ENCODE data around the gene DLD.
"Not testable (repeated sequence)": the region's sequence is repeated elsewhere in the genome, so short reads cannot be mapped to it uniquely, and the experiment has no call there.

The DLD gene, protein sequence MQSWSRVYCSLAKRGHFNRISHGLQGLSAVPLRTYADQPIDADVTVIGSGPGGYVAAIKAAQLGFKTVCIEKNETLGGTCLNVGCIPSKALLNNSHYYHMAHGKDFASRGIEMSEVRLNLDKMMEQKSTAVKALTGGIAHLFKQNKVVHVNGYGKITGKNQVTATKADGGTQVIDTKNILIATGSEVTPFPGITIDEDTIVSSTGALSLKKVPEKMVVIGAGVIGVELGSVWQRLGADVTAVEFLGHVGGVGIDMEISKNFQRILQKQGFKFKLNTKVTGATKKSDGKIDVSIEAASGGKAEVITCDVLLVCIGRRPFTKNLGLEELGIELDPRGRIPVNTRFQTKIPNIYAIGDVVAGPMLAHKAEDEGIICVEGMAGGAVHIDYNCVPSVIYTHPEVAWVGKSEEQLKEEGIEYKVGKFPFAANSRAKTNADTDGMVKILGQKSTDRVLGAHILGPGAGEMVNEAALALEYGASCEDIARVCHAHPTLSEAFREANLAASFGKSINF

DNA sequence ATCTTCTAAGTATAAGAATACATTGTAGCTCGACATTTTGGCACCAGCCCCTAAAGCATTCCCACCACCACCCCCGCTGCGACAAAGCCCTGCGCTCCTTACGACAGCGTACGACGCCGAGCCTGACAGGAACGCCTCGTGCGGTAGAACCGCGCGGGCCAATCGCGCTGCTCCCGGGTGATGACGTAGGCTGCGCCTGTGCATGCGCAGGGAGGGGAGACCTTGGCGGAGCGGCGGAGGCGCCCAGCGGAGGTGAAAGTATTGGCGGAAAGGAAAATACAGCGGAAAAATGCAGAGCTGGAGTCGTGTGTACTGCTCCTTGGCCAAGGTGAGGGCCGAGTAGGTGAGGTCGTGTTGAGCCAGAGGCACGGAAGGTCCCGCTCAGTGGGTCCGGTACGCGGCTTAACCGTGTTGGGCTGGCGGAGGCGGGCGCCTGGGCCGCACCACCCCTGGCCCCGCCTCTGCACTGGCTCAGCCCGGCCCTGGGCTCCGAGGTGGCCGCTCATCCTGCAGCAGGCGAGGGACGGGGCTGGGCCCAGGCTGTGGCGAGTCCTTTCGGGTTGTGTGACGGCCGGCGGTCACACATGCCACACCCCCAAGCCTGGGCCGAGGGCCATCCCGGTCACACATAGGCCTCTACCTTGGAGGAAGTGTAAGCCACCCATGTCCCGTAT is at the start of gene DLD:
DLD (plus strand) TSS at position 222 of the 674 bp plus-strand sequence; CDS start at position 290, 68 bp downstream.
- DNase-seq: peak; percentile 98

DNA sequence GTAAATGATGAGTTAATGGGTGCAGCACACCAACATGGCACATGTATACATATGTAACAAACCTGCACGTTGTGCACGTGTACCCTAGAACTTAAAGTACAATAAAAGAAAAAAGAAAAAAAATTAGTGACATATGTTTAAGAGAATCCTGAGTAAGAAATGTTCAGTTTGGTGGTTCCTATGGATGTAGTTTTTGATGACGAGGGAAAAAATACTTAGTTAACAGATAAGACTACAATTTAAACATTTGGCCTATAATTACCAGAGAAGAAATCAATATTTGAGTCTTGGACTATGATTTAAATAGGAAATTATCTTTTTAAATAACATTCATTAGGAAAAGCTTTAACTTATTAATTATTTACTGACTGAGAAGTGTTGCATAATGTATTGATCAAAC is 48.8 kb upstream of the DLD start:
- no peak for DNase-seq

DNA sequence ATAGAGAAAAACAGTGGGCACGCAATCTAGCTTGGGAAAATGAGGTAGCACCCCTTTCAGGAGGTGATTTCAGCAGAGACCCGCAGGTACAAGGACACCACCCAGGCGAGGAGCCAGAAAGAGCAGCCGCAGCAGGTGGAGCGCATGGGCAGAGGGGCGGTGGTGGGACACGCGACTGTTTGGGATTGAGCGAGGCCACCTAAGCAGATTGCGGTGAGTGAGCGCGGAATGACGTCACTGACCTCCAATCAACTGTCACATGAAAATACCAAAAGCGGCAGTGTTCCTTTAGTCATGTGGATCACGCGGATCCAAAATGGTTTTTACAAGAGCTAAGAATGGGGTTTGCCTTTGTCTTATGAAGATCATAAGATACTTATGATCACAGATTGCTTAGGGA is 47.8 kb upstream of the DLD start:
- no peak for DNase-seq

DNA sequence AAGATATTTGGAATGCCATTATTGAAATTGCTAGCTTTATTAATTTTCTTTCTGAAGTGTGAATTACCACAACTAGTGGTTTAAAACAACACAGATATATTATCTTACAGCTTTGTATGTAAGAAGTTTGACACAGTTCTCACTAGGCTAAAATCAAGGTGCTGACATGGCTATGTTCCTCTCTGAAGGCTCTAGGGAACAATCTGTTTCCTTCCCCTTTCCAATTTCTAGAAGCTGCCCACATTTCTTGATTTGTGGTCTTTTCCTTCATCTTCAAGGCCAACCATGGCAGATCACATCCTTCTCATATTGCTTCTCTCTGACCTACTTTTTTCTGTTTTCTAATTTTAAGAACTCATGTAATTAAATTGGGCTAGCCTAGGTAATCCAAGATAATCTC is 44.7 kb upstream of the DLD start:
- DNase-seq: no peak

DNA sequence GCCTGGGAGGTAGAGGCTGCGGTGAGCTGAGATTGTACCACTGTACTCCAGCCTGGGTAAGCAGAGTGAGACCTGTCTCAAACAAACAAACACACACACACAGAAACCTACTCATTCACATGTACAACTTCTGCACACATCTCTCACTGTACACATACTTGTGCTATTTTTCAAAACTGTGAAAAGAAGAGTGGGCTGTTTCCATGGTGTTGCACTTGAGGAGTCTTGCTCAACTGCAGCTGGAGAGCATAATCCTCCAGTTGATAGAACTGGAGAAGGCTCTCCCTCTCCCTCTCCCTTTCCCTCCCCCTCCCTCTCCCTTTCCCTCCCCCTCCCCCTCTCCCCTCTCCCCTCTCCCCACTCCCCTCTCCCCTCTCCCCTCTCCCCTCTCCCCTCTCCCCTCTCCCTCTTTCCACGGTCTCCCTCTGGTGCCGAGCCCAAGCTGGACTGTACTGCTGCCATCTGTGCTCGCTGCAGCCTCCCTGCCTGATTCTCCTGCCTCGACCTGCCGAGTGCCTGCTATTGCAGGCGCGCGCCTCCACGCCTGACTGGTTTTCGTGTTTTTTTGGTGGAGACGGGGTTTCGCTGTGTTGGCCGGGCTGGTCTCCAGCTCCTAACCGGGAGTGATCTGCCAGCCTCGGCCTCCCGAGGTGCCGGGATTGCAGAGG is 43.7 kb upstream of the DLD start:
- no peak for DNase-seq

DNA sequence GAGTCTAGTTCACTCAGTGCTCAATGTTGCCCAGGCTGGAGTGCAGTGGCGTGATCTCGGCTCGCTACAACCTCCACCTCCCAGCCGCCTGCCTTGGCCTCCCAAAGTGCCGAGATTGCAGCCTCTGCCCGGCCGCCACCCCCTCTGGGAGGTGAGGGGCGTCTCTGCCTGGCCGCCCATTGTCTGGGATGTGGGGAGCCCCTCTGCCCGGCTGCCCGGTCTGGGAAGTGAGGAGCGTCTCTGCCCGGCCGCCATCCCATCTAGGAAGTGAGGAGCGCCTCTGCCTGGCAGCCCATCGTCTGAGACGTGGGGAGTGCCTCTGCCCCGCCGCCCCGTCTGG is 43.2 kb upstream of the DLD start:
- not testable (repeated sequence) for DNase-seq

DNA sequence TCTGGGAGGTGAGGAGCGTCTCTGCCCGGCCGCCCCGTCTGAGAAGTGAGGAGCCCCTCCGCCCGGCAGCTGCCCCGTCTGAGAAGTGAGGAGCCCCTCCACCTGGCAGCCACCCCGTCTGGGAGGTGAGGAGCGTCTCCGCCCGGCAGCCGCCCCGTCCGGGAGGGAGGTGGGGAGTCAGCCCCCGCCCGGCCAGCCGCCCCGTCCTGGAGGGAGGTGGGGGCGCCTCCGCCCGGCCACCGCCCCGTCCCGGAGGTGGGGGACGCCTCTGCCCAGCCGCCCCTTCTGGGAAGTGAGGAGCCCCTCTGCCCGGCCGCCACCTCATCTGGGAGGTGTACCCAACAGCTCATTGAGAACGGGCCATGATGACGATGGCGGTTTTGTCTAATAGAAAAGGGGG is 42.8 kb upstream of the DLD start:
- not testable (repeated sequence) for DNase-seq

DNA sequence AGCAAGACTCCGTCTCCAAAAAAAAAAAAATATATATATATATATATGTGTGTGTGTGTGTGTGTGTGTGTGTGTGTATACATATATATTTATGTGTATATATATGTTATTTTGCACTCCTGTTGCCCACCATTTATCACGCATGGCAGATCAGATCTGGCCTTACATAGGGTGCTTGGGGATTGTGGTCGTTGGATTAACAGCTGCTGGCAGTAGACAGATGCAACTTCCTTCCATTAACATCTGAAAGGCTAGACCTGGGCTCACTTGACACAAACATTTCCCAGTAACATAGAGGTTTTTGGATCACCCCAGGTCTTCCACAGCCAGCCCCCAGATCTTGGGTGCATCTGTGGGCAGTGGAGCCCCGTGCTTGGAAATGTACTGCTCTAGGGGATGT is 40.8 kb upstream of the DLD start:
- DNase-seq: no peak

DNA sequence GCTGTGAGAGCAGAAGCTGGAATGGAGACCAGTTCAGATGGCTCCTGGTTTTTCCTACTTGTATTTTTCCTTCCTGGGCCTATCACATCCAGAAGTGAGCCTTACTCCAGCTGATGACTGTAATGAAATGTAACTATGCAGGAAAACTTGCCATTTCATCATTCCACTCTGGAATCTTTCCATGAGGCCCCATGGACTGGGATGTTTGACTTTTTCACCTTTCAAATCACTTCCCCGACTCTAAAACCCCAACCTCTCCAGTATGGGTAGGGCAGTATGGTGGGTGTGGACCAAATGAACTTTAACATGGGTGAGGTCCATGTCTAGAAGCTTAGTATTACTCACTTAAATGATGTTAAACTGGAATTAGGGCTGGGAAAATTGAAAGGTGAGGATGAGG is 40.3 kb upstream of the DLD start:
- DNase-seq: no peak

DNA sequence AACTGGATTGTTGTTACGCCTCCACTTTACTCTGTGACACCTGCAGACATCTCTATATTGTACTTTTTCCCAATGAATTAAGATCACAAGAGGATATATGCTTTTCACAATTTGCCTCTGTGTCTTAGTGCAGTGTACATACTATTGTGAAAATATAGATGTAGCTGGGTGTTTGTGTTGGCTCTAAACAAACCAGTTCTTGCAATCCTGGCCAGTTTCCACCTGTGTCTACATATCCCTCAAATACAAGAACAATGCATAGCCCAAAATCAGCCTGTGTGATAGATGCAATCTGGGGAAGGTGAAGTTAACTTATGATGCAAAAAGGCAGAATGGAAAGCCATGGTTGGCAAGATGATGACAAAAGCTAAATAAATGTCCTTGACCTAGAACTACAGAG is 36.5 kb upstream of the DLD start:
- no peak for DNase-seq

DNA sequence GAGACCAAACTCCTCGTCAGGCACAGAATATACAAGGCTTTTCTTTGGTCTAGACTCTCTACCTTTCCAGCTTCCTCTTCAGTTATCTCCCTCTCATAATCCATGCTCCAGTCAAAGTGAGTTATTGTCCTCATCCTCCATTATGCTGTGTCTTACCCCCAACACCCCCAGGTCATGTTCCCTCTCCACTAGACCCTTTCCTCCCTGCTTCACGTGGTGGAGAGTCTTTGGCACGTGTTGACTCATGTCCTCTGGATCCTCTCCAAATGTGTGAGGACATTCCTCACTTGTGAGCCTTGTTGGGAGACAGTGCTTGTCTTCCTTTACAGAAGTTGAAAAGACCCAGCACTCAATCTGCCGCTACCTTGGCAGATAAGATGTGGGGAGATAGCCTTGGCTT is 36.0 kb upstream of the DLD start:
- DNase-seq: no peak

DNA sequence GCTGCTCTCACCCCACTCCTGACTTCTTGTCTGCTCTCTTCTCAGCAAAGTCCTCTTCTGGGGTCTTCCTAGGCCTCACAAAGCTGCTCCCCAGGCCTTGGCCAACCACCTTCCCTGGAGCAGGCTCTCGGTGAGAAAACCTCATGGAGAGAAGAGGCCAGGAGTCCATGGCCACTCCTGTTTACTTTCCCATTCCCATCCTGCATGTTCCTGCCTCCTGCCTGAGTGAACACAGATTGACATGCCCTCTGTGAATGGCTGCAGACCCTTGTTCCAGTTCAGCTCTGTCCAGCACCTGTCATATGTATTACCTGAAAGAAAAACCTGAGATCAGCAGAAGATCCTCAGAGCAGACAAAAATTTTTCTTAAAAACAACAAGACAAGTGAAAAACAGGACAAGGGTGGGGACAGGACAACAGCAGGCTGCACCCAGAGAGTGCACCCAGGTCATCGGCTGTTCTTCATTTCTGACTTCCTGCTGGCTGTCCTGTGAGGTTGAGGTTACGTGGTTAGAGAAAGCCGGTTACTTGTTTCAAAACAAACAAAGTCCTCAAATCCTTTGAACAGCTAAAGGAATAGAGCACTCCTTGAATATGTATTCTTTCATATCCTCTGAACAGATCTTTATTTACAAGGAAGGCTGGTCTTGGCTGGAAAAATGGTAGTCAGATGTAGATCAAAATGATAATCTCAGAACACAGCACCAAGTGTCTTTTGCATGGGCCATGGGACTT is 34.0 kb upstream of the DLD start:
- peak; percentile 46 for DNase-seq

DNA sequence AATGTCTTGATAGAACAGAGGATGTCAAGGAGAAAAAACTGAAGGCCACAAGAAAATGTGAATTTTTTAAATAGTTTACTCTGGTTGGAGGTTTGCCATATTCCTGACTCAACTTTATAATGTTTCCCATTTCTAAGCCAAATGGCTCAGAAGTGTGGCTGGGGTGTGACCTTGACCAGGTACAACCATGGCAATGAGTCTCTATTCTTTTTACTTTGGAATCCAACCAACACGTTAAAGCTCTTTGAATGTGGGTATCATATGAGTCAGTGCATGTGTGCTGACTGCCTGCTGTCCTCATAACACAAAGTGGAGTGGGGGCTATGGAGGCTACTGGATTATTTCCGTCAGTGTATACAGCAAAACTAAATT is 33.5 kb upstream of the DLD start:
- no peak for DNase-seq

DNA sequence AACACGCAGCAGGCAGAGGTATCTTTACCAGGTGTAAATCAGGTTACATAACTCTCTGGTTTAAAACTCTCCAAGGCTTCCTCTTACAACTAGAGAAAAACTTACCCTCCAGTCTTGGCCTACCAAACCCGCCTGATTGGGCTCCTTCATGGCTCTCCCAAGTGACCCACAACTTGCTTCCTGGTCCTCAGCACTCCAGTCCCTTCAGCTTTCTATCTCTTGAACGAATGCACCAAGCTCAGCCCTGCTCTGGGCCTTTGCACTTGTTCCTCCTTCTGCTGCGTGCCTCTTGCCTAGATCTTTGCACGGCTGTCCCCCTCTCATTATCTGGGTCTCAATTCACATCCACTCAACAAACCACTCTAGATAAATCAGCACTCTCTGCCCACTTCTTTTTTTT is 32.7 kb upstream of the DLD start:
- DNase-seq: no peak

DNA sequence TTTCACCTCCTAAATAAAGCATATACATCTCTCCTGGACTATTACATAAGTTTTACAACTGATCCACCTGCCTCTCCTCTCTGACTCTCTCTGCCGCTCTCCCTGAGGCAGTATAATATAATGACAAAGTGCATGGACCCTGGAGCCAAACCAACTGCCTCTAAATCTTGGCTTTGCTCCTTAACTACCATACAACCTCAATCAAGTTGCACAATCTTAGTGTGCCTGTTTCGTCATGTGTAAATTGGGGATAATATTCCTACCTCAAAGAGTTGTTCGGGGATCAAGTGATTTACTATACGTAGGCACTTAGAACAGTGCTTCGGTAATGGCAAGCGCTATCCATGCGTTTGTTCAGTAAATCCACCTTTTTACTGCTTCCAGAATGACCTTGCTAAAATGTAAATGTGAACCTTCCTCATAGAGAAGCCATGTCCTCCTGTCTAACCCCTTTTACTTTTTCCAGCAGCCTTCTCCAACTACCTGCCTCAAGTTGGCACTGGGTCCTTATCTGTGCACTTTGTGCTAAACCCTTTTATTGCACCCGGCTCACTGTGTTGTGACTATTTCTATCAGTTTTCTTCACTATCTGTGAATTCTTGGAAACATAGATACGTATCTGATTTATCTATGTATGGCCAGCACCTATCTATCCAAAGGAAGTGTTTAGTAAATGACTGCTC is 30.6 kb upstream of the DLD start:
- DNase-seq: no peak

DNA sequence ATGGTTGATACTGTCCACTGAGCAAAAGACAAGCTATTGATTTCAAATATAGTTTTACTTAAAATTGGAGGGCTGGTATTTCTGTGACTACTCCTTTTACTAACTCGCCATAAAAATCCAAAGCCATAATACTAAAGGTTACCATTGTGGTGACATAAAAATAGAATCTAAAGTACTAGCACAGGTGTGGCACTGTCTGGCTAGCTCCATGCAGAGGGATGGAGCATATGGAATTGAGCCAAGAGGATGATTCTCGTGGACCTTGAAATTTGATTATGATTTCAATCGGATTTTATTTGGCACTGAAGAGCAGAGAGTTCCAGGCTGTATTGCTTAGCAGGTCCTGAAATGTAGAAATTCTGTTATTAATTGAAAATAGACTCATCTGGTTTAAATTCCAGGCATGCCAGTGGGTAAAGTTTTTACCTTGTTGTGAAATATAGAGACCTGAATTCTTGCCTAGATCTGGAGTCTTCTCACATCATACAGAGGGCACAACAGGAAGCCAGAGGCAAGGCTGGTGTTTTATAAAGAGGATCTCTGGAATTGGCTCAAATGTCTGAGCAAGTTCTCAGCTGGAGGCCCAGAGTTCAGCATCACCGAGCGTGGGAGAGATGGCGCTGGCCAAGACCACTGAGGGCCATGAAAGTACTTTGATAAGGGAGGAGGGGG is 29.9 kb upstream of the DLD start:
- DNase-seq: no peak

DNA sequence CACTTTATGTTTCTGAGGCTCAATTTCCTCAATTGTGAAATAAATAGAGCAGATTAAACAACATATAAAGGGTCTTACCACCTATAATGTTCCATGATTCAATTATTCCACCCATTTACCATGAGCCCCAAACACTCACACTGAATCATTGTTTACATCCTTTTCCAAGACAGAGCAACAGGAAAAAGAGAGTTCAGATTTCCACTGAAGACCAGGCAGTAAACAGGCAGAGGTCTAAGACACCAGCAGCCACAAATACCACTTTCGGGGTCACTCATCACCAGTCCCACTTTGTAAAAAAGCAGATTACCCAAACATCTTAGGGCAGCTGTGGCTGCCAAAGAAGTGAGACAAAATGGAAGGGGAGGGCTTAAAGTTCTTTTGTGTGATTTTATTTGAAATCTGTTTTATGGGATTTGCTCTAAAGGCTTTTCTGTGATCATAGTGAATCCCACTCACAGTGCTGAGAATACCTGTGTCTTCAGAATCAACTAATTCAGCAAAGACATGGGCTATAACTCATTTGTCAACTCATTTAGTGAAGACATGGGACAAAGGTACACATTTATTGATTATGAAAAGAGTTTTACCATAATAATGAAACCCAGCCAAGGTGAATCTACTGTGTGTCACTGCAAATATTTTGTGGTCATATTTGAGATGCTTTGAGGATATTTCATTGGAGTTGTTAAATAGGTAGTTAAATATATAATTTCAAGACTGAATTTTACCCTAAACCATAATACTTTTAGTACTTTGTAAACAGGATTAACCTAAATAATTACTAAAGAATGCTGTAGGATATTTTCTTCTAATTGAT is 24.8 kb upstream of the DLD start:
- no peak for DNase-seq

DNA sequence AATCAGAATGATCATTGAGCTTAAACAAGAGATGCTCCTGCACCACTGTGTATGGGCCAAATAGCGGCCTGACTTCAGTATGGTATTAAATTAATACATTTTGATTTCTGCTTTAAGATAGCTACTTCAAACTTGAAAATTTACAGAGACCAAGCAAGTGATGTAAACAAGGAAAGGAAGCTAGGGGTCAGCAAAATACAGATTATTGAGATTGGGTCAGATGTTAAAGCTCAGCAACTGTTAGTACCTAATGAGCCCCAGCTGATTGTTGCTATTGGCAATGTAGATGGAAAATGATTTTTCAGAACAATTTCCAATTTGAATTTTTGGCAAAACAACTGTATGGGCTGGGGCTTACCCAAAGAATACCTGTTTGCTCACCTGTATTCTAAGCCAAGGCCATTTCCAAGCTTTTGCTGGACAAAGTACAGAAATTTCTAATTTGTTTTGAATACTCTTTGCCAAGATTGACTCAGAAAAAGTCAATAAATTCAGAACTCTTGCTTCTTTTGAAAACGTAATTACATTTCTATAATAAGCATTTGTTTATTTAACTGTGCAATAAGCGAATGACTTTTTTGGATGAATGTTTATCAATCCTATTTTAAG is 23.0 kb upstream of the DLD start:
- no peak for DNase-seq

DNA sequence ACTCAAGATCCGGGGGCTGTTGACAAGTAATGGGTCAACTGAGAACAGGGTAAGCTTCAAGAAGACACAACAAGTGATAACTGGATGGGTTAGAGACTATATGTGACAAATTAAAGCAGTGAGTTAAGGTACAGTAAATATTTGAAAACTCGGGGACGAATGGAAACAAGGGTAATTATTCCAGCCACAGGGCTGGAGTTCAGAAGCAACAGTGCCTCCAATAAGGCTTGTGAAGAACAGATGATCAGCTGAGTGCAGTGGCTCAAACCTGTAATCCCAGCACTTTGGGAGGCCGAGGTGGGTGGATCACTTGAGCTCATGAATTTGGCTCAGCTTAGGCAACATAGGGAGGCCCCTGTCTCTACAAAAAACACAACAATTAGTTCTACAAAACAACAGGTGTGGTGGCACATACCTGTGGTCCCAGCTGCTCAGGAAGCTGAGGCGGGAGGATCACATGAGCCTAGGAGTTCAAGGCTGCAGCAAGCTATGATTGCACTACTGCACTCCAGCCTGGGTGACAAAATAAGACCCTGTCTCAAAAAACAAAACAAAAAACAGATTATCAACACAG is 20.5 kb upstream of the DLD start:
- no peak for DNase-seq

DNA sequence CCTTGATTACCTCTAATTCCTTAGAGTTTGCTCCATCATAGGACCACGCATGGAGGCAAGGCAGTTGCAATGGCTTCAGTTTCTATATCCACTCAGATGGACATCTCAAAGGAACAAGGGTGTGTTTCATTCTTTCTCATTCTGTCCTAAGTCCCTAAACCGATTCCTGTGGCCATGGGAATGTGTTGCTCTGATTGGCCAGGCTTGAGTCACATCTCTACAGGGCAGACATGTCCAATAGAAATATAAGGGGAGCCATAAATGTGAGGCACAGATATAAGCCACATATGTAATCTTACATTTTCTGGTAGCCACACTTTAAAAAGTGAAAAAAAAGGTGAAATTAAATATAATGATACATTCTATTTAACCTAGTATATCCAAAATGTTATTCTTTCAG is 16.9 kb upstream of the DLD start:
- DNase-seq: no peak

All from RPMI8226 (cell line).